AG20443 (cell line): ENCODE measurements around the gene COL11A2.
A peak's percentile ranks its signal among the peaks of the same experiment; 100 is the strongest.

Experiments used
- DNase-seq: peaks from one replicate; pipeline ENCODE4 v3.0.0; 2012; ENCODE audit warnings: low spot score, mixed read lengths

Gene COL11A2

DNA sequence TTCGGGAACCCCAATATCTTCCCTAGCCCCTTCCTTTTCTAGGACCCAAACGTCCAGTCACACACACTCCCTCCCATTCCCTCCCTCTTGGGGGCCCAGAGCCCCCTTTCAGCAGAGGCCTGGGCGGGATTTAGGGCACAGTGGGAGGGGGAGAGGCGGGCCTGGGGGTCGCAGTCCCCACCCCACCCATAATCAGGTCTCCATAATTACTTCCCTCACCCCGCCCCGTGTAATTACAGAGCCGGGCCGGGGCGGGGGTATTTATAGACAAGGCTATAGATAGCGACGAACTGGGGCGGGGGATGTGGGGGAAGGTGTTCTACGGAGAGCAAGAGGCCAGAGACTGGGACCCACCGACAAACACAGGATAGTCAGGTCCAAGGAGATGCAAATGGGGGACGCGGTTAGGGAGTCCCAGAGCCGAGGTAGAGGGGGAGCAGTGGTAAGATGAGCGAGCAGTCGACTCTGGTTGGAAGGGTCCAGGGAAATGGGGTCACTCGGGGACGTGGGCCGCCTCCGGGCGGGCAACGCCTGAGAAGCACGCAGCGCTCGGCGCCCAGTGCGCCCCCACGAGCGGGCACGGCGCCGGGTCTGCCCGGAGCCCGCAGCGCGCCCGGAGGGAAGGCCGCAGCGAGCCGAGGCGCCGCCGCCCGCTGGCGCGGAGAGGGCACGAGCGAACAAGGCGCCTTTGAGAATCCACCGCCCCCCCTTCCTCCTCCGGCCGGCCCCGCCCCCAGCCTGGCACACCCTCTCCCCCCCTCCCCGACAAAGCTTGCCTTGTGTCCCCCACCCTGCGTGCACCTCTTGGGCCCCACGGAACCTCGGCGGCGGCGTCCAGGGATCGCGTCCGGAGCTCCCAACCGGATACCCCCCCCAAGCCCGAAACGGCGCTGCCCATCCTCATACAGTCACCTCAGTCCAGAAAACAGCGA, 670 bp upstream of the COL11A2 start:
- DNase-seq, result peak; percentile 68

DNA sequence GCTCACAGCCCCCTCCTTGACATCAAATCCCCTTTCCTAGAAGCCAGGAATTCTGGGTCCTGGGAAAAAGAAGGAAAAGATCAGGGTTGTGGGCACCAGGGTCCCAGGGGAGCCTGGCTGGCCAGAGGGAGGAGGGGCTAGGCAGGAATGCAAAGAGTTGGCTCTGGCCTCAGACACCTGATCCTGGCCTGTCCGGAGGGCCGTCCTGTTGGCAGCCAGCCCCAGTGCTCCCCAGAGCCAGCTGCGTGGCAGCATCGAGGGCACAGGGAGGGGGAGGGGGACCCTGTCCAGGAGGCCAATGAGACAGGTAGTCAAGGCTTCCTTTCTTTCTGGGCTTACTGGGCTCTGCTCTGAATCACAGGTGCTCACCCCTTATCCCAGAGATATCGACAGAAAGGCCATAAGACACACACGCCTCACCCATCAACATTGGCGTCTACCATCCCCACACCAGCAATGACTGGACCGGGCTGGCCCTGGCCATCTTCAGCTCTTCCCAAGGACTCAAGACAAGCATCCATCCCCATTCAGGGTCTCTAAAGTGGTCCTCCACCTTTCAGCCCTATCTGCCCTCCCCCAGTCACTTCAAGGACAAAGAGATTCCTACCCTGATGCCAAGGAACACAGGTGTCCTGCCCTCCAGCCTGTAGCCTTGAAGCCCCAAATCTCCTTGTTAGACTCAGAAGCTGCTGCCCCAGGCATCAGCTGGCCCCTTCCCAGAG, 723 bp downstream of the COL11A2 start:
- no peak for DNase-seq

DNA sequence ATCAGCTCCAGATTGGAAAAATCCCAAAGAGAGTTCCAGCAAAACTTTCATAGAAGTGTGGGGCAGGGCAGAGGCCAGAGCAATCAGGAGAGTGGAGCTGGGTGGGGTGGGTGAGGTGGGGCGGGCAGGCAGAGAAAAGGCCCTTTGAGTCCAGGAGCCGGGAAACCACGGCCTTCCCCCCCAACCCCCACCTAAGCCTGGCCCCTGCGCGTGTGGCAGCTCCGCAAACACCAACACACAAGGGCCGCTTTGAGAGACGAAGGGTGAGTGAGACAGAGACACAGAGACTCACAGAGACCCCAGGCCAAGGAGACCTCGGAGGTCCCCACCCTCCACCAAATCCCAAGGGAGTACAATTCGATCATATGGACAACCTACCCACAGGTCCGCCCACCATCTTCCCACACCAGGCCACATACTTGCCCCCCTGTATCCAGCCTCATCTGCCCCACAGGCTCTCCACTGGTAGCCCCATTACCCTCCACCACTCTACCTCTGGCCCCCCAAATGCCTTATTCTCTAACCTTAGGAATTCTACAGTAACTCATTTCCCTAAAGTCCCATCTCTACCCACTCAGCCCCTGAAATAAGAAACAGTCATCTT, 1.7 kb downstream of the COL11A2 start:
- DNase-seq, result no peak

DNA sequence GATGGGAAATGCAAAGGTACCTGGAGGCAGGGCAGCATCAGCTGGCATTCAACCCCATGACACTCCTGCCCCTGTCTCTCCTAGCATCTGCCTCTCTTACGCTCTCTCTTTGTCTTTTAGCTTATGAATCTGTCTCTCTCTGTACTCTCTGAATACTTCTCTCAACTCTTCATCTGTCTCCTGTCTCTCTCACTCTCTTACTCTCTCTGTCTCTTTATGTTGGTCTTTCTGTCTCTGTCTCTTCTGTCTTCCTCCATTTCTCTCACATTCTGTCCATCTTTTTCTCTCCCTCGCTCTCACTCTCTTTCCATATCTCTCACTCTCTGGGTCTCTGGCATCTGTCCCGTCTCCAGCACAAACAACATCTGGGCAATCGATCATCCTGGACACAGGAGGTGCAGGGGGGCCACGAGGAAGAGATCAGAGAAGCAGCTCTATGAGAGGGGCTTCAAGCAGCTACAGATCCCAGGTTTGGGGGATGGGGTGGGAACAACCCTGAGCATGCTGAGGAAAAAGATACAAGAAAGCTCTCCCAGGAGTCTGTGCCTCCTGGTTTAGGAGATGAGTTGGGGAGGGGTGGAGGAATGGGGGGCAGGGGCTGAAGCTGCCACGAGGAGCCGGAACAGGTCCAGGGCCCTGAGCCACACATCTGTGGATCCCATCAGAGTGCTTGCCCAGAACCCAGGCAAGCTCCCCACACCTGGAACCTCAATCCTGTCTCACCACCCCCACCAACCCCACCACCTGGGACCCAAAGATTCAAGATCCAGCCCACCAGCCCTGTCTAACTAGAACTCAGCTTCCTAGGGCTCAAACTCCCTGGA, 2.4 kb downstream of the COL11A2 start:
- DNase-seq, result no peak

DNA sequence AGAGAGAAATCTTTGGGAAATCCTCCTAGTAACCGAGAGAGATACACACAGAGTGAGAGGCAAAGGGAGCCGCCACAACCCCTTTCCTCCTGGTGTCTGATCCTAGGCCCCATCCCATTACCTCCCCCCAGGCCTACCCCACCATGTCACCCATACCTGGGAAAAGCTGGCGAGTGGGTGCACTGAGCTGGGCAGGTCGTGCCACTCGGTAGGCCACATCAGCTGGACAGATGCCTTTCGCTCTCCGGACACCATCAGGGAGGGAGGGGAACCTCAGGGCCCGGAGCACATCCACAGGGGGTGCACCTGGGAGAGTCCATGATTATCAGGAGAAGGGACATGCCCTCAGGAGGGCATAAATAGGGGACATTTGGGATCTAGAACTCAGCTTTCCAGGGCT, 3.1 kb downstream of the COL11A2 start:
- DNase-seq, result no peak

DNA sequence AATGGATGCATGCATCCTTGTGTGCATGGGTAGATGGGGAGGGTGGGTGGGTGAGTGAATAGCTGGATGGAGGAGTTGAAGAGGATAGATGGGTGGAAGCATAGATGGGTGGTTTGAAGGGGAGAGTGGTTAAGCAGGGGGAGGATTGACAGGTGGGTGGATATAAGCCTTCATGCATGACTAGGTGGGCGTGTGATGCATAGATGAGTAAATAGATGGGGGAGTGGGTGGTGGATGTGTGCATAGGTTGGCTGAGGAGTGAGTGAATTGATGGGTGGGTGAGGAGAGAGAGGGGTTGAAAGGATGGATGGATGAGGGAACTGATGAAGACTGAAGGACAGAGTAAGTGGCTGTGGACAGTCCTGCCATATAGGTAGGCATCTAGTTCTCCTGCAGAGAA, 4.5 kb downstream of the COL11A2 start:
- no peak for DNase-seq

DNA sequence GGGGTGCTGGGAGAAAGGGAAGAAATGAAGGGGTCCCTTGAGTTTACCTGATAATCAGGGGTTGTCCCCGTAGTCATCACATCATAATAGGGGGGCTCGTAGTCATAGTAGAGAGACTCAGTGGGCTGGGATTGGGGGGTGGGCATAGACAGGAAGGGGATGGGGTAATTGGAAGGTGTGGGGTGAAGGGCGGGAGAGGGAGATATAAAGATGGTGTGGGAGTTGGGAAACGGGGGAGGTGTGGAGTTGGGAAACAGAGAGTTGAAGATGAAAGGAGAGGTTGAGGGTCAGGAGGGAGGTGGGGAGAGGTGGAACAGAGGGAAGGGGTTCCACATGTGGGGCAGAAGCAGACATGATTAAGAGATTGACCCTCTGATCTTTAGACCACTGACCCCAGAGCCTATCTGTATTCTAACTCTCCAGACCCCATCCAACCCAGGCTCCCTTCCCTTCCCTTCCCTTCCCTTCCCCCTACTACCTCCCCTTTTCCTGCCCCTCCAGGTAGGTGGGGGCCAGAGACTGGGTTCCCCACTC, 6.5 kb downstream of the COL11A2 start:
- no peak for DNase-seq

DNA sequence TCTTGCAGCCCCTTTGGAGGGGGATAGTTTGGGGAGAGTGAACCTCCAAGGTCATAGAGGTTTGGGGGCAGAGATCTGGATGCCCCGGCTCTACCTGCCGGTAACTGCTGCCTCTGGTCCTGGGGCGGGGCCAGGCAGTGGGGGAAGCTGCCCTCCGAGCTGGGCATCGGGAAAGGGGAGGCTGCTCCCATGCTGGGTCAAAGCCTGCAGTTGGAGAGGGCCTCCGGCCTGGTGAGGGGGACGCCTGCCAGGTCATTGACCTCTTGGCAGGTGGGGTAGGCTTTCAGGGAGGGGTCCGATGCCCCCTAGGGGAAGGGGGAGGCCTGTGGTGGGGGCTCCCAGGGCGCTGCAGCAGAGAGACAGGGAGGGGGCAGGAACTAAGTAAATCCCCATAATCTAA, 7.1 kb downstream of the COL11A2 start:
- DNase-seq, result no peak

DNA sequence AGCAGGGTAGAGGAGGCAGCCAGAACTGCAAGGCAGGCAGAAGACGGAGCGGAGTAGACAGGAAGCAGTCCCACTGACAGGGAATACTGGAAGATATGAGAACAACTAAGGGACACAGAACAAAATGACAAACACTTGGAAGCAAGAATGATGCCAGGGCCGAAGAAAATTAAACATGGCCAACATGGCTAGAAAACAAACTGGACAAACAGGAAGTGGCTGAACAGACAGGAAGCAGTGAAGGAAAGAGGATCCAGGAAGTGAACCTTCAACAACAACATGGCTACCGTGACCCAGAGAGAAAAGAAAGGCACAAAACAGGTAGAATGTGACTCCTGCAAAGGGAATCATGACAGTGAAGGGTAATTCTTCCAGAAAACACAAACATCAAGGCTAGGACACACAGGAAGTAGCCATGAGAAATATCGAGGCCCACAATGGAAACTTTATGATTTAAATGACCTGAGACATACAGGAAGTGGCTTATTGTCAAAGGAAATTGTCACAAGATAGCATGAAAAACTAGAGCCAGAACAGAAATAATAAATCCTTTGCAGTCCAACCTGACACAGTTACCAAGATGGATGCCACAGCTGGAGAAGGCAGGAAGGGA, 9.1 kb downstream of the COL11A2 start:
- no peak for DNase-seq

DNA sequence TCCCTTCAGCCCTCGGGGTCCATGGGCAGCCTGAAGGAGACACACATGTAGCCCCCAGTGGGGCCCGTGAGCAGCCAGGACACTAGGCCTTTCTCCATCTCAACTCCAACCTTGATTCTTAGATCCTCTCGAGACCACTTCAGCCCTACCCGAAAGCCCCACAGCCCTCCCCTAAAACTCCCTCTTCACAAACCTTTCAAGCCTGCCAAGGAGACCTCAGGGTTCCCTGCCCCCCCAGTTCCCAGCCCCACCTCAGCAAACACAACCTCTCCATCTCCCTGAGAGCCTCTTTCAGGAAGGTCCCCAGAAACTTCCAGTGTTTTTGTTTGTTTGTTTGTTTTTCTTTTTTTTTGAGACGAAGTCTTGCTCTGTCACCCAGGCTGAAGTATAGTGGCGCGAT, 11.1 kb downstream of the COL11A2 start:
- DNase-seq, result no peak

DNA sequence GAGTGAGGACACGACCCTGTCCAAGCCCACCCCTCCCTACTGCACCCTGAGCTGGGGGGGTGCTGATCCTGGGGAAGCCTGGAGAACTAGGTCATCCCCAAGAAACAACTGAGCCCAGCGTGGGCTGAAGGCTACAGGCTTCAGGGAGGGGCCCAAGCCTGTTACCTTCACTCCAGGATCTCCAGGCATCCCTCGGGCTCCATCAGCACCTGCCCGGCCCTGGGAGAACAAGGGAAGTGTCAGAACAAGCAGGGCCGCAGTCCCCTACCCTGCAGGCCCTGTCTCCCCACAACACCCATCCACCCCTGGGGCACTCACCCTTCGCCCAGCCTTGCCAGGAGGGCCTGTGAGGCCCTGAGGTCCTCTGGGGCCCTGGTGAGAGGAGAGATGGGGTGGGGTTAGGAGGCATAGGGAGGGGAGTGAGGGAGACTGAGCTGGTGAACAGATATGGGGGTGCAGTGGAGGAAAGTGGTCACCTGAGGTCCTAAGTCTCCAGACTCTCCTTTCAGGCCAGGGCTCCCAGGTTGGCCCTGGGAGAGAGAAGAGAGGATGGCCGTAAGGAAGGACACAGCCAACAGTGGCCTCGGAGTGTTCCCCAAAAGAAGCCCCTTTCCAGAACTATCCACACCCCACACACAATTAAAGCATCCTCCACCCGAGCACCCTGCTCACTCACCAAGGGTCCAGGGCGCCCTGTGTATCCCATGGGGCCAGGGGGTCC, 13.4 kb downstream of the COL11A2 start:
- DNase-seq, result no peak

DNA sequence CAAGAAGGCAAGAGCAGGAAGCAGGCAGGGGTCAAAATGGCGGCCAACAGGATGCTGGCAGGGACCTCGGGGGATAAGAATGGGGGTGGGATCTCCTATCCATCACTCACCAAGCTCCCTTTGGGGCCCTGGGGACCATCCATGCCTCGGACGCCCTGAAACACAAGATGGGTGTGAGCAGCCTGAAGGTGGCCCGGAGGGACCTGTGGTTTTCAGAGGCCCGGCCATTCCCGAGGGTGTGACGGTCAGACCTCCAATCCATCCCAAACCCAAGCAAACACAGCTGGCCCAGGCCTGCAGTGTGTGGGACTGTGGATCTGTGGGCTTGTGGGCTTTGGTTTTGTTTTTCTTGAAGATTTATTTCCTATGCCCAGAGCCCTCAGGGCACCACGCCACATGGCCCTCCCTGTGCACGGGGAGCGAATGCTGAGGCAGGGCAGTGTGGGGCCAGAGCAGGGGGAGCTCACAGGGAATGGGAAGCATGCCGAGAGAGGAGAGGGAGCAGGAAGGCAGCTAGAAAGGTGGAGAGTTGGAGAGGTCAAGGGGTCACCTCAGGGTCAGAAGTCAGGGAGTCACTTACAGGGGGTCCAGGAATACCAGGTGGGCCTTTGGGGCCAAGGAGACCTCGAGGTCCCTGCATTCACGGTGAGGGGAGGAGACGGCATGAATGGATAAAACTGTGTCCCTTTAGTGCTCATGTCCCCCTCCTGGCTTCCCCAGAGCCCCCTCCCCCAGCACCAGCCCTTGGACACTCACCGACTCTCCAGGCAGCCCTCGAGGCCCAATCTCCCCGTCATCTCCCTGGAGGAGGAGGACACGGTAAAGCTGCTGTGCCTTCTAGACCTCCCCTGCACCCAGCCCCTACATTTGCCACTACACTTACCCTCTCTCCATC, 14.5 kb downstream of the COL11A2 start:
- no peak for DNase-seq

DNA sequence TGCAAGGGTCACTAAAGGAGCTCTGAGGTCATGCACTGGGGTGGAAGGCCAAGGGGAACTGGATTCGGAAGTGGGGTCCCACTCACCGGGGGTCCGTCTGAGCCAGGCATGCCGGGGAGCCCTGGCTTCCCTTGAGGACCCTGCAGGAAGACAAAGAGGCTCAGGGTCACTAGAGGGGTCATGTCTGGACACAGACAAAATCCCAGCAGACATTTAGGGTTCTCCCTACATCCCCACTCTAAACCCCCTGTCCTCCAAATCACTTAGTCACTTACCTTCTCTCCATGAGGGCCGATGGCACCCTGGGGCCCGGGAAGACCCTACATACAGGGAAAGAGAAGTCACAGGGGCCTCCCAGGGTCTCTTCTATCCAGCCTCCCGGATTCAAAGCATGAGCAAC, 15.4 kb downstream of the COL11A2 start:
- no peak for DNase-seq

DNA sequence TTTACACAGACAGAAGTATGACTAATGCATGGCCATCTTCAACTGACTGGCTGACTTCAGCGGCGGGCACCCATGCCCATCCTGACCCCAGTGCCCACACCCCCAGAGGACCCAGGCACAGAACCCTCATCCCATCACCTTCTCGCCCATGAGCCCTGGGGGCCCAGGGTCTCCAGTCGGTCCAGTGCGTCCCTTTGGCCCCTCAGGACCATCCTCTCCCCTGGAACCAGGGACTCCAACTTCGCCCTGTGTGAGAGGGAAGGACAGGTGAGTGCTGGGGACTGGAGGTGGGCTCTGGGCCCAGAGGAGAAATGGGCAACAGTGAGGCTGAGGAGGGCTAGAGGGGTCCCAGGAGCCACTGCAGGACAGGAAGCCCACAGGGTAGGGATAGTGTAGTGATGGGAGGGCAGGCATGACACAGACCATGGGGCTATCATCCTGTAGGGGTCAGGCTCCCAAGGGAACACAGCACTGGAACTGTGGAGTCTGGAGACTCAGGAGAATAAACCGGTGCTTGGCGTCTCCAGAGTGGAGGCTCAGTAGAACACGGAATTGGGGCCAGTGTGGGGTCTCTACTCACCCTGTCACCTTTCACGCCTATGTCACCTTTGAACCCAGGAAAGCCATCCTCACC, 16.7 kb downstream of the COL11A2 start:
- DNase-seq, result no peak

DNA sequence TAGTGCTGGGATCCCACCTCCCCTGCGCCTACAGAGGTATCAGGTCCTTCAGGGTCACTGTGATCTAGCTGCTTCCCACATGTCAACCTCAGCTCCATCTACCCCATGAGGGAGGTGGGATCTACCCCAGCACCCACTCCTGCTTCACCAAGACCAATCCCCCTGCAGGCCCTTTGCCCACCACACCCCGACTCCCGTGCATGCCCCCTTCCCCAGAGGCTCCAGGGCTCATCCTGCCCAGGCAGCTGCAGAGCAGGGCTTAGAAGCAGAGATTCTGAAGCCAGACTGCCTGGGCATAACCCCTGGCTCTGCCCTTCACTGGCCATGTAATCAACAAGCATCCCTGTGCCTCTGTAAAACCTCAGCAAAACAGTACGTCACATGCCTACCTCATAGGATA, 17.5 kb downstream of the COL11A2 start:
- DNase-seq, result no peak

DNA sequence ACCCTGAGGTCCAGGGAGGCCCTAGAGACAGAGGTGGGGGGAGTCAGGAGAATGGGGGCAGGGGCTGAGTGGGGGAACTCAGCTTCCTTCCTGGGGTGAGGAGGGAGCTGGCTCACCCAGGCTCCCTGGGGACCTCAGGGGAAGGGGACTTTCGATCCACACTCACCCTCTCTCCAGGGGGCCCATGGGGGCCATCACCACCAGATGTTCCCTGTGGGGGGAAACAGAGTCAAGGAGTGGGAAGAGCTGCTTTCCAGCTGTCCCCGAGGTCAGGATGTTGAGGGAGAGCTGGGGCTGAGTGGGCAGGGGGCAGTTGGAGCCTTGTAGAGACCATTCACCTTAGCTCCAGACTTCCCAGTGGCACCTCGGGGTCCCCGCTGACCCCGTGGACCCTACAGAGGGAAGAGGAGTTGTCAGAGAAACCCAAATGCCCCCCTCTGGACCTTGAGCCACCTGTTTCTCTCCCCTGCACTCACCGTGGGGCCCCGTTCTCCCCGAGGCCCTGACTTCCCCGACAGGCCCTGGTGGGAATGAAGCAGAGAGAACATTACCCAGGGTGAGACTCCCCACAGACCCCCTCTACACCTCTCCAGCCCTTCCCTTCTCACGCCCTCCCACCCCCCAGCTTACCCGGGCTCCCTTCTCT, 18.6 kb downstream of the COL11A2 start:
- DNase-seq, result no peak

DNA sequence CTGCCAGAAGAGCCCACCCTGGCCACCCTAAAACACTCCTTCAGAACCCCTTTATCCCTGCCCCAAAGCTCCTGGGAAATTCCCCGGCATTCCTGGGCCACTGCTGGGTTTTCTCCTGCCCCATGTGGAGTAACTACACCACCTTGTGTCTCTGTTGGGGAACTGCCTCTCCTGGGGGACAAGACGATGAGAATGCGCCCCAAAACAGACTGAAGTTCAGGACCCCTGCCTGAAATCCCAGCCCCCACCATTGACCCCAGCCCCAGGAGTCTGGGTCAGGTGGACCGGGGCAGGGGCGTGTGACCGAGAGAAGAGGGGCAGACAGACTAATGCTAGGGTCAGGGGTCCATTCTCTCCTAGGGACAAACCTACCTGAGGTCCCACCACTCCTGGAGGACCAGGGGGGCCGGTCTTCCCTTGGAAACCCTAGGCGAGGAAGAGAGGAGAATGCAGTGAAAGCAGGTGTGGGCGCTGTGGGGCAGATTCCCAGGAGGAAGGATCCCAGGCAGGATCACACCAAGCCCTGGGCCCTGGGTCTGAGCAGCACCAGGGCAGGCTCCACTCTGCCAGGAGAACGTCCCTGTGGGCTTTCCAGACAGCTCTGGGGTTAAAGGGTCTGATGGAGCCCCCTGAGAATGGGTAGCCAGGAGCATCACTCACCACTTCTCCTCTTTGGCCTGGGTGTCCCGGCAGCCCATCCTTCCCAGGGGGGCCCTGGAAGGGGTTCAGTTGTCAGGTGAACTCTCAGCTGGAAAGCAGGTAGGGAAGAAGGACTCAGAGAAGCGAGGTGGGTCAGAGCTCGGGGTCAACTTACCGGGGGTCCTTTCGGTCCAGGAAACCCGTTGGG, 19.4 kb downstream of the COL11A2 start:
- DNase-seq, result peak; percentile 85
